Bronchial epithelial cell (primary cell): Measurements from ENCODE around the gene CNTNAP2. TPM values are rescaled to one million over a fixed set of nuclear protein-coding genes. Genes with fewer than 3 reads are reported as not detected.

ENCODE experiments used
- DNase-seq: peaks from one replicate; pipeline ENCODE4 v3.0.0-alpha.2; 2010; ENCODE audit warnings: low read depth
- FAIRE-seq: peaks from 2 replicates; lab custom pipeline; 2011; peaks lifted over from hg19 to GRCh38; lab: Jason Lieb, UNC
- H3K27me3 ChIP-seq: 2 replicates; pipeline ENCODE4 v1.5.1; 2011; ENCODE audit warnings: low read length; ENCODE audit not compliant: control insufficient read depth, insufficient read depth
- H3K36me3 ChIP-seq: 2 replicates; pipeline ENCODE4 v1.5.1; 2011; ENCODE audit warnings: low read length; ENCODE audit not compliant: control insufficient read depth, insufficient read depth
- H3K4me3 ChIP-seq: 2 replicates; pipeline ENCODE4 v1.5.1; 2011; ENCODE audit warnings: mild to moderate bottlenecking, low read depth, low read length, control low read depth
- CTCF ChIP-seq: IDR thresholded peaks from 2 replicates; pipeline ENCODE4 v1.5.1; 2011; ENCODE audit warnings: mild to moderate bottlenecking, moderate library complexity, low read length, control low read depth, inconsistent platforms; ENCODE audit not compliant: insufficient read depth, severe bottlenecking
- total RNA-seq: library from RNA; depleted of rRNA; stranded (reverse); fragments of >200 nt; gene quantifications from 2 replicates; pipeline ENCODE4 v1.2.1, GENCODE V29; 2014

CNTNAP2 gene
- total RNA-seq, 1 donor from 2014 or later, result 0.26 TPM

GRCh38 chr7:148434887-148435286 is 2318.3 kb downstream of the CNTNAP2 start:
- DNase-seq, result no peak
- Histone ChIP-seq H3K4me3 (no peak overlapping the region), H3K27me3 (no peaks in the 10 kb centered on the region), H3K36me3 (no peaks in the 10 kb centered on the region)
- no peak for TF ChIP-seq CTCF
- no peak for FAIRE-seq

- FAIRE-seq, result no peak
- Histone ChIP-seq H3K36me3 (no peaks in the 10 kb centered on the region), H3K27me3 (no peaks in the 10 kb centered on the region), H3K4me3 (no peak overlapping the region)
- TF ChIP-seq CTCF, result no peak
- DNase-seq, result no peak
Observed at GRCh38 chr7:148435715-148436114, 2319.1 kb downstream of the CNTNAP2 start.

GRCh38 chr7:148436135-148436534 is 2319.5 kb downstream of the CNTNAP2 start:
- H3K27me3 ChIP-seq, result no peaks in the 10 kb centered on the region
- TF ChIP-seq CTCF, result no peak
- DNase-seq, result no peak
- no peaks in the 10 kb centered on the region for H3K36me3 ChIP-seq
- no peak overlapping the region for H3K4me3 ChIP-seq
- no peak for FAIRE-seq

GRCh38 chr7:148436571-148436970 is 2320.0 kb downstream of the CNTNAP2 start:
- no peak for FAIRE-seq
- no peak for TF ChIP-seq CTCF

GRCh38 chr7:148437043-148437442 is 2320.4 kb downstream of the CNTNAP2 start:
- H3K27me3 ChIP-seq, result no peaks in the 10 kb centered on the region
- FAIRE-seq, result no peak
- no peak overlapping the region for H3K4me3 ChIP-seq
- no peak for TF ChIP-seq CTCF
- DNase-seq, result no peak
- no peaks in the 10 kb centered on the region for H3K36me3 ChIP-seq

More at GRCh38 chr7:148436571-148436970, 2320.0 kb downstream of the CNTNAP2 start:
- Histone ChIP-seq H3K36me3 (no peaks in the 10 kb centered on the region), H3K4me3 (no peak overlapping the region), H3K27me3 (no peaks in the 10 kb centered on the region)
- DNase-seq, result no peak

- Histone ChIP-seq H3K27me3 (no peaks in the 10 kb centered on the region), H3K4me3 (no peak overlapping the region), H3K36me3 (no peaks in the 10 kb centered on the region)
- no peak for TF ChIP-seq CTCF
- no peak for FAIRE-seq
- DNase-seq, result no peak
Observed at GRCh38 chr7:148442141-148442655, 2325.6 kb downstream of the CNTNAP2 start.
